HS-27A (cell line): ENCODE results near the gene LSM14A.

Experiments
- DNase-seq: peaks from one replicate; pipeline ENCODE4 v3.0.0-alpha.2; 2012; ENCODE audit warnings: low read depth, missing footprints

LSM14A gene

GRCh38 chr19:34256835-34257558 lies 84.7 kb downstream of the LSM14A start:
- DNase-seq: no peak

- DNase-seq: no peak
Observed at GRCh38 chr19:34257559-34257924, 85.2 kb downstream of the LSM14A start.

- no peak for DNase-seq
Observed at GRCh38 chr19:34259367-34260095, 87.2 kb downstream of the LSM14A start.

- DNase-seq: no peak
Observed at GRCh38 chr19:34260771-34261173, 88.5 kb downstream of the LSM14A start.

- no peak for DNase-seq
Observed at GRCh38 chr19:34261334-34262109, 89.2 kb downstream of the LSM14A start.

GRCh38 chr19:34263745-34264237 lies 91.5 kb downstream of the LSM14A start:
- no peak for DNase-seq

GRCh38 chr19:34265221-34265650 lies 92.9 kb downstream of the LSM14A start:
- DNase-seq: no peak

GRCh38 chr19:34269081-34269480 lies 96.8 kb downstream of the LSM14A start:
- DNase-seq: no peak

GRCh38 chr19:34269489-34269888 lies 97.2 kb downstream of the LSM14A start:
- no peak for DNase-seq

GRCh38 chr19:34269968-34270621 lies 97.8 kb downstream of the LSM14A start:
- no peak for DNase-seq

GRCh38 chr19:34273121-34273520 lies 100.8 kb downstream of the LSM14A start:
- DNase-seq: no peak

- DNase-seq: no peak
Observed at GRCh38 chr19:34274284-34274826, 102.1 kb downstream of the LSM14A start.

GRCh38 chr19:34274827-34275625 lies 102.7 kb downstream of the LSM14A start:
- peak; percentile 98 for DNase-seq

GRCh38 chr19:34275705-34276104 lies 103.4 kb downstream of the LSM14A start:
- DNase-seq: no peak

GRCh38 chr19:34276614-34277013 lies 104.3 kb downstream of the LSM14A start:
- DNase-seq: no peak

GRCh38 chr19:34277244-34277643 lies 104.9 kb downstream of the LSM14A start:
- DNase-seq: no peak

- no peak for DNase-seq
Observed at GRCh38 chr19:34278783-34279182, 106.5 kb downstream of the LSM14A start.
